ENCODE data around the gene PIP4K2C. TPM values are rescaled to one million over a fixed set of nuclear protein-coding genes. Genes with fewer than 3 reads are reported as not detected.

Gene PIP4K2C
- total and polyA plus RNA-seq, 2 experiments from 2014 or later: 10.8 to 30.6 TPM

DNA sequence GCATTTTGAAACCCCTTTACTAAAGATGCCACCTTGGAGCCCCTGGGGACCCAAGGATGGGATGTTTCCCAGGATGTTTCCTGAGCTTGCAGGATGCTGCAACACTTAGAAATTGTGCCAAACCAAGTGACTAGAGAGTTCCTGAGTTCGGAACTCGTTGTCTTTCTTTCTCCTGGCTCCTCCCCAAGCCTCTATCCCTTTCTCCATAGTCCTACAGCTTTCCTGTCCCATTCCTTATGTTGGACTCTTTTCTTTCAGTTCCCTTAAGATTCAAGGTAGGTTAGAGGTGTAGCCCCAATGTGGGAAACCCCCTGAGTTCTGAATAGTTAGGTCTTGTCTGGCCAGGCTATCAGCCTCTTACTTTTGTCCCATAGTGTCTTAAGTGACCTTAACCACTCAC, 42.5 kb upstream of the PIP4K2C start (continued):
- TF ChIP-seq, protein P1, sequence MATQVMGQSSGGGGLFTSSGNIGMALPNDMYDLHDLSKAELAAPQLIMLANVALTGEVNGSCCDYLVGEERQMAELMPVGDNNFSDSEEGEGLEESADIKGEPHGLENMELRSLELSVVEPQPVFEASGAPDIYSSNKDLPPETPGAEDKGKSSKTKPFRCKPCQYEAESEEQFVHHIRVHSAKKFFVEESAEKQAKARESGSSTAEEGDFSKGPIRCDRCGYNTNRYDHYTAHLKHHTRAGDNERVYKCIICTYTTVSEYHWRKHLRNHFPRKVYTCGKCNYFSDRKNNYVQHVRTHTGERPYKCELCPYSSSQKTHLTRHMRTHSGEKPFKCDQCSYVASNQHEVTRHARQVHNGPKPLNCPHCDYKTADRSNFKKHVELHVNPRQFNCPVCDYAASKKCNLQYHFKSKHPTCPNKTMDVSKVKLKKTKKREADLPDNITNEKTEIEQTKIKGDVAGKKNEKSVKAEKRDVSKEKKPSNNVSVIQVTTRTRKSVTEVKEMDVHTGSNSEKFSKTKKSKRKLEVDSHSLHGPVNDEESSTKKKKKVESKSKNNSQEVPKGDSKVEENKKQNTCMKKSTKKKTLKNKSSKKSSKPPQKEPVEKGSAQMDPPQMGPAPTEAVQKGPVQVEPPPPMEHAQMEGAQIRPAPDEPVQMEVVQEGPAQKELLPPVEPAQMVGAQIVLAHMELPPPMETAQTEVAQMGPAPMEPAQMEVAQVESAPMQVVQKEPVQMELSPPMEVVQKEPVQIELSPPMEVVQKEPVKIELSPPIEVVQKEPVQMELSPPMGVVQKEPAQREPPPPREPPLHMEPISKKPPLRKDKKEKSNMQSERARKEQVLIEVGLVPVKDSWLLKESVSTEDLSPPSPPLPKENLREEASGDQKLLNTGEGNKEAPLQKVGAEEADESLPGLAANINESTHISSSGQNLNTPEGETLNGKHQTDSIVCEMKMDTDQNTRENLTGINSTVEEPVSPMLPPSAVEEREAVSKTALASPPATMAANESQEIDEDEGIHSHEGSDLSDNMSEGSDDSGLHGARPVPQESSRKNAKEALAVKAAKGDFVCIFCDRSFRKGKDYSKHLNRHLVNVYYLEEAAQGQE (IDR thresholded peaks at IDR 0.05; ENCODE audit: unreplicated experiment): no peak
- TF ChIP-seq, protein P2, sequence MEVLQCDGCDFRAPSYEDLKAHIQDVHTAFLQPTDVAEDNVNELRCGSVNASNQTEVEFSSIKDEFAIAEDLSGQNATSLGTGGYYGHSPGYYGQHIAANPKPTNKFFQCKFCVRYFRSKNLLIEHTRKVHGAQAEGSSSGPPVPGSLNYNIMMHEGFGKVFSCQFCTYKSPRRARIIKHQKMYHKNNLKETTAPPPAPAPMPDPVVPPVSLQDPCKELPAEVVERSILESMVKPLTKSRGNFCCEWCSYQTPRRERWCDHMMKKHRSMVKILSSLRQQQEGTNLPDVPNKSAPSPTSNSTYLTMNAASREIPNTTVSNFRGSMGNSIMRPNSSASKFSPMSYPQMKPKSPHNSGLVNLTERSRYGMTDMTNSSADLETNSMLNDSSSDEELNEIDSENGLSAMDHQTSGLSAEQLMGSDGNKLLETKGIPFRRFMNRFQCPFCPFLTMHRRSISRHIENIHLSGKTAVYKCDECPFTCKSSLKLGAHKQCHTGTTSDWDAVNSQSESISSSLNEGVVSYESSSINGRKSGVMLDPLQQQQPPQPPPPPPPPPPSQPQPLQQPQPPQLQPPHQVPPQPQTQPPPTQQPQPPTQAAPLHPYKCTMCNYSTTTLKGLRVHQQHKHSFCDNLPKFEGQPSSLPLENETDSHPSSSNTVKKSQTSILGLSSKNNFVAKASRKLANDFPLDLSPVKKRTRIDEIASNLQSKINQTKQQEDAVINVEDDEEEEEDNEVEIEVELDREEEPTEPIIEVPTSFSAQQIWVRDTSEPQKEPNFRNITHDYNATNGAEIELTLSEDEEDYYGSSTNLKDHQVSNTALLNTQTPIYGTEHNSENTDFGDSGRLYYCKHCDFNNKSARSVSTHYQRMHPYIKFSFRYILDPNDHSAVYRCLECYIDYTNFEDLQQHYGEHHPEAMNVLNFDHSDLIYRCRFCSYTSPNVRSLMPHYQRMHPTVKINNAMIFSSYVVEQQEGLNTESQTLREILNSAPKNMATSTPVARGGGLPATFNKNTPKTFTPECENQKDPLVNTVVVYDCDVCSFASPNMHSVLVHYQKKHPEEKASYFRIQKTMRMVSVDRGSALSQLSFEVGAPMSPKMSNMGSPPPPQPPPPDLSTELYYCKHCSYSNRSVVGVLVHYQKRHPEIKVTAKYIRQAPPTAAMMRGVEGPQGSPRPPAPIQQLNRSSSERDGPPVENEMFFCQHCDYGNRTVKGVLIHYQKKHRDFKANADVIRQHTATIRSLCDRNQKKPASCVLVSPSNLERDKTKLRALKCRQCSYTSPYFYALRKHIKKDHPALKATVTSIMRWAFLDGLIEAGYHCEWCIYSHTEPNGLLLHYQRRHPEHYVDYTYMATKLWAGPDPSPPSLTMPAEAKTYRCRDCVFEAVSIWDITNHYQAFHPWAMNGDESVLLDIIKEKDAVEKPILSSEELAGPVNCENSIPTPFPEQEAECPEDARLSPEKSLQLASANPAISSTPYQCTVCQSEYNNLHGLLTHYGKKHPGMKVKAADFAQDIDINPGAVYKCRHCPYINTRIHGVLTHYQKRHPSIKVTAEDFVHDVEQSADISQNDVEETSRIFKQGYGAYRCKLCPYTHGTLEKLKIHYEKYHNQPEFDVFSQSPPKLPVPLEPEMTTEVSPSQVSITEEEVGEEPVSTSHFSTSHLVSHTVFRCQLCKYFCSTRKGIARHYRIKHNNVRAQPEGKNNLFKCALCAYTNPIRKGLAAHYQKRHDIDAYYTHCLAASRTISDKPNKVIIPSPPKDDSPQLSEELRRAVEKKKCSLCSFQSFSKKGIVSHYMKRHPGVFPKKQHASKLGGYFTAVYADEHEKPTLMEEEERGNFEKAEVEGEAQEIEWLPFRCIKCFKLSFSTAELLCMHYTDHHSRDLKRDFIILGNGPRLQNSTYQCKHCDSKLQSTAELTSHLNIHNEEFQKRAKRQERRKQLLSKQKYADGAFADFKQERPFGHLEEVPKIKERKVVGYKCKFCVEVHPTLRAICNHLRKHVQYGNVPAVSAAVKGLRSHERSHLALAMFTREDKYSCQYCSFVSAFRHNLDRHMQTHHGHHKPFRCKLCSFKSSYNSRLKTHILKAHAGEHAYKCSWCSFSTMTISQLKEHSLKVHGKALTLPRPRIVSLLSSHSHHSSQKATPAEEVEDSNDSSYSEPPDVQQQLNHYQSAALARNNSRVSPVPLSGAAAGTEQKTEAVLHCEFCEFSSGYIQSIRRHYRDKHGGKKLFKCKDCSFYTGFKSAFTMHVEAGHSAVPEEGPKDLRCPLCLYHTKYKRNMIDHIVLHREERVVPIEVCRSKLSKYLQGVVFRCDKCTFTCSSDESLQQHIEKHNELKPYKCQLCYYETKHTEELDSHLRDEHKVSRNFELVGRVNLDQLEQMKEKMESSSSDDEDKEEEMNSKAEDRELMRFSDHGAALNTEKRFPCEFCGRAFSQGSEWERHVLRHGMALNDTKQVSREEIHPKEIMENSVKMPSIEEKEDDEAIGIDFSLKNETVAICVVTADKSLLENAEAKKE (CRISPR knock-in tag; IDR thresholded peaks at IDR 0.05): no peak
- TF ChIP-seq NANOG (IDR thresholded peaks at IDR 0.05; ENCODE audit: borderline replicate concordance): no peak

DNA sequence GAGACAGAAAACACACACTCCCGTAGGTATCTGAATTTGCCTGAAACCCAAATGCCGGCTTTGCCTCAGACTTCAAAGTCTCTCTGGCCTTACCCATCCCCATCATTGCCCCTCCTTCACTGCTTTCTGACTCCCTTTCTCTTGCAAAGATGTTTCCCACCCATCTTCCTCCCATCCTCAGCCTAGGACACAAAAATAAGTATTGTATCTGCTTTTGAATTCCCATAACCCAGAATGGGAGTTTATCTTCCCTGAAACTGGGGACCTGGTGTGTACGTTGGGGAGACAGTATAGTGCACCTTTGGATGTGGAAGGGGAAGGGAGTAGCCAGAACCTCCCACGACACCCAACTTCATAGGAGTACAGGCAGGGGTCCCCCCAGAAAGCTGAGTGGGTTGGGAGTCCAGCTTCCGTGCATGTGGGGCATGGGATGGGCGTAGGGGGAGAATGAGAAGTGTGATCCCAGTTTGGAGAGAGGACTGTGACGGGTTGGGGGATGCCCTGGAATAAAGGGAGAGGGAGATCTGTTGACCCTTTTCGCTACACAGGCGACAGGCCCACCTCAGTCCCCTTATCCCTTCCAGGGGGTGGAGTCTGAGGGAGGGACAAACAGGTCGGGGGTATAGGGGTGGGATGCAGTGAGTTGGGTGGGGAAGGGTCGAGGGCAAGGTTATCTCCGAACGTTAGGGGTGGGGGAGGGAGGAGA, 41.6 kb upstream of the PIP4K2C start:
- H3K27me3 ChIP-seq (ENCODE audit: insufficient read depth): peaks cover 14% of the 10 kb centered on the region
- no peaks in the 10 kb centered on the region for H3K36me3 ChIP-seq (ENCODE audit: insufficient read depth)
- no peak for TF ChIP-seq NANOG (IDR thresholded peaks at IDR 0.05; ENCODE audit: borderline replicate concordance)
- TF ChIP-seq POLR2AphosphoS5 (IDR thresholded peaks at IDR 0.05; ENCODE audit: low read depth): no peak
- no peak for TF ChIP-seq STAT1 (IDR thresholded peaks at IDR 0.05; ENCODE audit: unreplicated experiment)
- no peak for TF ChIP-seq CREB1 (CRISPR knock-in tag; IDR thresholded peaks at IDR 0.05; ENCODE audit: low read depth)
- H3K4me1 ChIP-seq (ENCODE audit: insufficient read depth): peaks cover 33% of the 10 kb centered on the region
- ATAC-seq: peak; percentile 8
- H4K20me1 ChIP-seq (replicated peaks; ENCODE audit: insufficient read depth): peaks cover 18% of the 10 kb centered on the region
- peak overlapping the region; percentile 88 for H3K4me2 ChIP-seq
- H3K27ac Mint-ChIP-seq: no peak overlapping the region
- H2AFZ ChIP-seq: peak overlapping the region; percentile 88
- peaks cover 57% of the 10 kb centered on the region for H3K79me2 ChIP-seq (replicated peaks; ENCODE audit: insufficient read depth)
- peaks cover 13% of the 10 kb centered on the region for H3K27me3 Mint-ChIP-seq (ENCODE audit: insufficient read depth, low read depth, poor library complexity)
- H3K4me1 Mint-ChIP-seq: peaks cover 59% of the 10 kb centered on the region
- H3K4me3 Mint-ChIP-seq: peak overlapping the region; percentile 79
- peaks cover 3% of the 10 kb centered on the region; the same call in 2 of the 3 replicates for H3K36me3 Mint-ChIP-seq (ENCODE audit: low read depth)
- H3K4me3 ChIP-seq: peak overlapping the region; percentile 99
- DNase-seq (ENCODE audit: low spot score): peak; percentile 42
- no peak overlapping the region for H3K27ac ChIP-seq (ENCODE audit: low read depth)
- H3F3A ChIP-seq (replicated peaks; ENCODE audit: low read depth): peaks cover 12% of the 10 kb centered on the region
- no peaks in the 10 kb centered on the region for H3K9me3 Mint-ChIP-seq
- no peaks in the 10 kb centered on the region for H3K9me2 ChIP-seq (ENCODE audit: insufficient read depth)
